Measurements from ENCODE around the gene FAM210A.
A peak's percentile ranks its signal among the peaks of the same experiment; 100 is the strongest.

The FAM210A gene

DNA sequence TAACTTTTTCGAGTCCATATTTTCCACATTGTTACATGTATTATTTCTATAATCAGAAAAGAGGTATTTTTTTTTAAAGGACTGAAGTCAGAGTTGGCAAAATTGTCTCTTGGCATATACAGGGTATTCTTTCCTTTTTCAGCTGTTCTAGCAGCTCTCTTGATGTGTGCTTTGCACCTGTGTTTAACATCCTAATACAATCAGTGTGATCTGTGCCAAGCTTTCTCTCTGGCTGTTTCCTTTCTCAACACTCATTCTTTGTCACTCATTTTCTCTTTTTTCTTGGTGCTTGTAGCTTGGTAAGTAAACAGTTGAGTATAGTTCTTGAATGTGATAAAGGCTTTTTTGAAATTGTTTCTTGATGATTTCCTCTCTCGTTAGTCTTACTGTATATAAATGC, 9.3 kb upstream of the FAM210A start:
- Histone ChIP-seq H2AFZ (ENCODE audit: low read length) (no peak overlapping the region), H3K27ac (ENCODE audit: low read depth, low read length, poor library complexity, severe bottlenecking) (no peak overlapping the region), H4K20me1 (ENCODE audit: insufficient read depth, low read length) (no peaks in the 10 kb centered on the region; the same call in 1 of the 2 replicates), H3K4me1 (ENCODE audit: insufficient read depth, low read length, severe bottlenecking) (no peaks in the 10 kb centered on the region), H3K4me3 (ENCODE audit: low read depth, low read length, poor library complexity, severe bottlenecking) (no peak overlapping the region), H3F3A (ENCODE audit: insufficient read depth, low read length) (no peaks in the 10 kb centered on the region), H3K4me2 (ENCODE audit: low read length) (no peak overlapping the region), H3K9ac (ENCODE audit: low read length) (no peak overlapping the region), H3K9me3 (ENCODE audit: low read length) (no peaks in the 10 kb centered on the region), H3K9me2 (ENCODE audit: low read depth, low read length) (no peaks in the 10 kb centered on the region), H3K27me3 (ENCODE audit: insufficient read depth, low read length) (no peaks in the 10 kb centered on the region), H3K79me2 (ENCODE audit: insufficient read depth, low read length) (peaks cover 15% of the 10 kb centered on the region), H3K36me3 (ENCODE audit: insufficient read depth, low read length) (peaks cover 94% of the 10 kb centered on the region)
- TF ChIP-seq EZH2 (IDR thresholded peaks at IDR 0.05; ENCODE audit: borderline replicate concordance, low read length) (no peak), CTCF (IDR thresholded peaks at IDR 0.05; ENCODE audit: low read length) (no peak)

- Histone ChIP-seq H3K79me2 (ENCODE audit: insufficient read depth, low read length) (peaks cover 60% of the 10 kb centered on the region), H3K27ac (ENCODE audit: low read depth, low read length, poor library complexity, severe bottlenecking) (no peak overlapping the region), H4K20me1 (ENCODE audit: insufficient read depth, low read length) (no peaks in the 10 kb centered on the region), H3K4me2 (ENCODE audit: low read length) (no peak overlapping the region), H2AFZ (ENCODE audit: low read length) (no peak overlapping the region), H3K9me3 (ENCODE audit: low read length) (no peaks in the 10 kb centered on the region), H3K4me1 (ENCODE audit: insufficient read depth, low read length, severe bottlenecking) (peaks cover 20% of the 10 kb centered on the region), H3K4me3 (ENCODE audit: low read depth, low read length, poor library complexity, severe bottlenecking) (no peak overlapping the region), H3K9ac (ENCODE audit: low read length) (no peak overlapping the region), H3F3A (ENCODE audit: insufficient read depth, low read length) (no peaks in the 10 kb centered on the region), H3K27me3 (ENCODE audit: insufficient read depth, low read length) (no peaks in the 10 kb centered on the region), H3K36me3 (ENCODE audit: insufficient read depth, low read length) (peaks cover 48% of the 10 kb centered on the region), H3K9me2 (ENCODE audit: low read depth, low read length) (no peaks in the 10 kb centered on the region)
- TF ChIP-seq EZH2 (IDR thresholded peaks at IDR 0.05; ENCODE audit: borderline replicate concordance, low read length) (no peak), CTCF (IDR thresholded peaks at IDR 0.05; ENCODE audit: low read length) (no peak)
Measured at GRCh38 chr18:13730481-13730880, 4.1 kb upstream of the FAM210A start.

DNA sequence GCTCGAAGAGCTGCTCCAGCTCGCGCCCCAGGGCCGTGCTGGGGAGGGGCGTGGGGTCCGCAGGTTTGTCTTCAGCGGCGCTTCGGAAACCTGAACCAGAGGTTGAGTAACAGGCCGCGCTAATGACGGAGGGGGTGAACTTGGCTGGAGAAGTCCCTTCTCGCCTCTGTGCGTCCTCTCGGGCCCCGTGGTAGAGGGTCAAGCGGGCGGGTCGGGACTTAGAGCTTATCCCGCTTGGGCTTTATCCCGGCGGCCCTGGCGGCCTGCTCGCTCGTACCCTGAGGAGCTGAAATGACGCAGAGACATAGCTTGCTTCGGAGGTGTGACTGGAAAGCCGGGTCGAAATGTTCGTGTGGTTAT, 594 bp upstream of the FAM210A start:
- H3K27ac ChIP-seq (ENCODE audit: low read depth, low read length, poor library complexity, severe bottlenecking) = peak overlapping the region; percentile 21
- H4K20me1 ChIP-seq (ENCODE audit: insufficient read depth, low read length) = no peaks in the 10 kb centered on the region
- peak overlapping the region; percentile 95 for H3K4me2 ChIP-seq (ENCODE audit: low read length)
- no peaks in the 10 kb centered on the region for H3K9me3 ChIP-seq (ENCODE audit: low read length)
- H3K9ac ChIP-seq (ENCODE audit: low read length) = peak overlapping the region; percentile 82
- H2AFZ ChIP-seq (ENCODE audit: low read length) = no peak overlapping the region
- peaks cover 42% of the 10 kb centered on the region for H3K4me1 ChIP-seq (ENCODE audit: insufficient read depth, low read length, severe bottlenecking)
- H3K9me2 ChIP-seq (ENCODE audit: low read depth, low read length) = no peaks in the 10 kb centered on the region
- no peaks in the 10 kb centered on the region for H3K27me3 ChIP-seq (ENCODE audit: insufficient read depth, low read length)
- H3F3A ChIP-seq (ENCODE audit: insufficient read depth, low read length) = no peaks in the 10 kb centered on the region
- H3K79me2 ChIP-seq (ENCODE audit: insufficient read depth, low read length) = peaks cover 90% of the 10 kb centered on the region
- peak overlapping the region; percentile 73 for H3K4me3 ChIP-seq (ENCODE audit: low read depth, low read length, poor library complexity, severe bottlenecking)
- no peak for TF ChIP-seq CTCF (IDR thresholded peaks at IDR 0.05; ENCODE audit: low read length)
- TF ChIP-seq EZH2 (IDR thresholded peaks at IDR 0.05; ENCODE audit: borderline replicate concordance, low read length) = no peak
- H3K36me3 ChIP-seq (ENCODE audit: insufficient read depth, low read length) = peaks cover 16% of the 10 kb centered on the region

All from OCI-LY1 (cell line).